Bronchial epithelial cell (primary cell): ENCODE results near the gene ZNF57. TPM values are rescaled to one million over a fixed set of nuclear protein-coding genes. Genes with fewer than 3 reads are reported as not detected.
A peak's percentile ranks its signal among the peaks of the same experiment; 100 is the strongest.
"Not testable (repeated sequence)": the region's sequence is repeated elsewhere in the genome, so short reads cannot be mapped to it uniquely, and the experiment has no call there.

Experiments used
- DNase-seq: peaks from one replicate; pipeline ENCODE4 v3.0.0-alpha.2; 2010; ENCODE audit warnings: low read depth
- FAIRE-seq: peaks from 2 replicates; lab custom pipeline; 2011; peaks lifted over from hg19 to GRCh38; lab: Jason Lieb, UNC
- H3K27me3 ChIP-seq: 2 replicates; pipeline ENCODE4 v1.5.1; 2011; ENCODE audit warnings: low read length; ENCODE audit not compliant: control insufficient read depth, insufficient read depth
- H3K36me3 ChIP-seq: 2 replicates; pipeline ENCODE4 v1.5.1; 2011; ENCODE audit warnings: low read length; ENCODE audit not compliant: control insufficient read depth, insufficient read depth
- H3K4me3 ChIP-seq: 2 replicates; pipeline ENCODE4 v1.5.1; 2011; ENCODE audit warnings: mild to moderate bottlenecking, low read depth, low read length, control low read depth
- CTCF ChIP-seq: IDR thresholded peaks from 2 replicates; pipeline ENCODE4 v1.5.1; 2011; ENCODE audit warnings: mild to moderate bottlenecking, moderate library complexity, low read length, control low read depth, inconsistent platforms; ENCODE audit not compliant: insufficient read depth, severe bottlenecking
- total RNA-seq: library from RNA; depleted of rRNA; stranded (reverse); fragments of >200 nt; gene quantifications from 2 replicates; pipeline ENCODE4 v1.2.1, GENCODE V29; 2014

ZNF57 gene
- total RNA-seq, 1 donor from 2014 or later: 11.1 TPM

DNA sequence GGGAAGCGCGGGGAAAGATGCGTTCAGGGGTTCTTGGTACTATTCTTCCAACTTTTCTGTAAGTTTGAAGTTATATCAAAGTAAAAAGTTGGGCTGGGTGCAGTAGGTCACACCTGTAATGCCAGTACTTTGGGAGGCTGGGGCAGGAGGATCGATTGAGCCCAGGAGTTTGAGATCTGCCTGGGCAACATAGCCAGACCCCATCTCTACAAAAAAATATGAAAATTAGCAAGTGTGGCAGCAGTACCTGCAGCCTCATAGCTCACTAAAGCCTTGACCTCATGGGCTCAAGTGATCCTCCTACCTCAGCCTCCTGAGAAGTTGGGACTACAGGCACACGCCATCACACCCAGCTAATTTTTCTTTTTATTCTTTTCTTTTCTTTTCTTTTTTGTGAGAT is 56.4 kb downstream of the ZNF57 start:
- Histone ChIP-seq H3K27me3 (no peaks in the 10 kb centered on the region), H3K4me3 (no peak overlapping the region), H3K36me3 (no peaks in the 10 kb centered on the region)
- no peak for FAIRE-seq
- no peak for TF ChIP-seq CTCF
- DNase-seq: no peak

GRCh38 chr19:2960120-2960519 is 59.4 kb downstream of the ZNF57 start:
- no peak for TF ChIP-seq CTCF

GRCh38 chr19:2962018-2962670 is 61.4 kb downstream of the ZNF57 start:
- FAIRE-seq (no peak), DNase-seq (peak; percentile 75)
- TF ChIP-seq CTCF: peak; percentile 49
- Histone ChIP-seq H3K27me3 (no peaks in the 10 kb centered on the region), H3K36me3 (no peaks in the 10 kb centered on the region), H3K4me3 (no peak overlapping the region)

More at GRCh38 chr19:2960120-2960519, 59.4 kb downstream of the ZNF57 start:
- Histone ChIP-seq H3K27me3 (no peaks in the 10 kb centered on the region), H3K36me3 (no peaks in the 10 kb centered on the region), H3K4me3 (no peak overlapping the region)
- DNase-seq (no peak), FAIRE-seq (no peak)

GRCh38 chr19:2963122-2963521 is 62.4 kb downstream of the ZNF57 start:
- FAIRE-seq: no peak
- Histone ChIP-seq H3K27me3 (no peaks in the 10 kb centered on the region), H3K36me3 (no peaks in the 10 kb centered on the region)

DNA sequence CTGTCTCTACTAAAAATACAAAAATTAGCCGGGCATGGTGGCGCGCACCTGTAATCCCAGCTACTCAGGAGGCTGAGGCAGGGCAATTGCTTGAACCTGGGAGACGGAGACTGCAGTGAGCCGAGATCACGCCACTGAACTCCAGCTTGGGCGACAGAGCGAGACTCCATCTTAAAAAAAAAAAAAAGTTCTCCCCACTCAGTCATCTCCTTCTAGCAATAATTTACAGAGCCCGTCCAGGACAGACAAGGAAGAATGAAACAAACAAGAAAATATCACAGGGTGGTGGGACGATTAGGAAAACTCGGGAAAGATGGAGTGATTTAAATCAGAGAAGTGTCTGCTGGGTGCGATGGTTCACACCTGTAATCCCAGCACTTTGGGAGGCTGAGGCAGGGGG is 62.9 kb downstream of the ZNF57 start:
- H3K4me3 ChIP-seq, DNase-seq, H3K36me3 ChIP-seq, FAIRE-seq, H3K27me3 ChIP-seq: not testable (repeated sequence)

More at GRCh38 chr19:2963122-2963521, 62.4 kb downstream of the ZNF57 start:
- TF ChIP-seq CTCF: no peak
- H3K4me3 ChIP-seq: no peak overlapping the region
- no peak for DNase-seq

GRCh38 chr19:2964874-2965273 is 64.1 kb downstream of the ZNF57 start:
- Histone ChIP-seq H3K4me3 (no peak overlapping the region), H3K36me3 (no peaks in the 10 kb centered on the region), H3K27me3 (no peaks in the 10 kb centered on the region)
- no peak for TF ChIP-seq CTCF
- FAIRE-seq (no peak), DNase-seq (no peak)
